ENCODE results near the gene HMGB2.

HMGB2 gene

GRCh38 chr4:173291899-173292298, 42.3 kb downstream of the HMGB2 start:
- DNase-seq (ENCODE audit: extremely low spot score, insufficient read length, low read depth) (no peak), FAIRE-seq (no peak)

GRCh38 chr4:173289353-173289727, 44.8 kb downstream of the HMGB2 start:
- no peak for FAIRE-seq
- no peak for DNase-seq (ENCODE audit: extremely low spot score, insufficient read length, low read depth)

- no peak for FAIRE-seq
- no peak for DNase-seq (ENCODE audit: extremely low spot score, insufficient read length, low read depth)
These were observed 45.3 kb downstream of the HMGB2 start for GRCh38 chr4:173288698-173289352.

GRCh38 chr4:173288296-173288695, 45.9 kb downstream of the HMGB2 start:
- FAIRE-seq (peak; percentile 75), DNase-seq (ENCODE audit: extremely low spot score, insufficient read length, low read depth) (peak; percentile 20)

- DNase-seq (ENCODE audit: extremely low spot score, insufficient read length, low read depth) = no peak
- no peak for FAIRE-seq
These were observed 46.7 kb downstream of the HMGB2 start for GRCh38 chr4:173287486-173287885.

GRCh38 chr4:173284463-173284862, 49.7 kb downstream of the HMGB2 start:
- FAIRE-seq = no peak
- DNase-seq (ENCODE audit: extremely low spot score, insufficient read length, low read depth) = no peak

- DNase-seq (ENCODE audit: extremely low spot score, insufficient read length, low read depth) (no peak), FAIRE-seq (no peak)
These were observed 51.5 kb downstream of the HMGB2 start for GRCh38 chr4:173282626-173283025.

- FAIRE-seq (no peak), DNase-seq (ENCODE audit: extremely low spot score, insufficient read length, low read depth) (no peak)
These were observed 51.9 kb downstream of the HMGB2 start for GRCh38 chr4:173282256-173282562.

GRCh38 chr4:173281406-173282255, 52.5 kb downstream of the HMGB2 start:
- peak; percentile 44 for FAIRE-seq
- DNase-seq (ENCODE audit: extremely low spot score, insufficient read length, low read depth) = no peak
